Tibial nerve (tissue), 3 donors: ENCODE results near the gene AMER1.

Experiments
- POLR2A ChIP-seq, 2 donors: fragments of 450-650 bp; IDR thresholded peaks; one replicate each; pipeline ENCODE4 v1.6.1; 2017; ENCODE audit warnings: antibody characterized with exemption in 2 of 2, mild to moderate bottlenecking in 2 of 2, moderate library complexity in 2 of 2
- TF ChIP-seq, protein P1 (sequence below), 5 experiments: fragments of 200-600 bp in 3 of 5; fragments of 450-650 bp in 2 of 5; sonication (generic) in 3 of 5; IDR thresholded peaks; one replicate each; pipeline ENCODE4 v1.5.1; 2016 to 2019; ENCODE audit warnings: antibody characterized with exemption in 5 of 5, mild to moderate bottlenecking in 3 of 5, moderate library complexity in 2 of 5

DNA sequence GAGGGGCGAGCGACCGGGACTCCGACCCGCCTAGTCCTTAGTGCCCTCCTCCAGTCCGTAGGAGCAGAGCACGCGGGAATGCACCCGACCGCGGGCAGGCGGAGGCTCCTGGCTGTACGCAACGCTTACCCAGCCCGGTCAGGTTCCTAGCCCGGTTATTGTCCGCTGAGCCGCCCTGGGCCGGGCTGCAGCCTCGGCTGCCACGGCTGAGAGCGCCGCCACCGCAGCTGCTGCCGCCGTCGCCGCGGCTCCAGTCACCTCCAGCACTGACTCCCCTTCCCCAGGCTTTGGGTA lies at the start of gene AMER1:
- TF ChIP-seq, protein P1, sequence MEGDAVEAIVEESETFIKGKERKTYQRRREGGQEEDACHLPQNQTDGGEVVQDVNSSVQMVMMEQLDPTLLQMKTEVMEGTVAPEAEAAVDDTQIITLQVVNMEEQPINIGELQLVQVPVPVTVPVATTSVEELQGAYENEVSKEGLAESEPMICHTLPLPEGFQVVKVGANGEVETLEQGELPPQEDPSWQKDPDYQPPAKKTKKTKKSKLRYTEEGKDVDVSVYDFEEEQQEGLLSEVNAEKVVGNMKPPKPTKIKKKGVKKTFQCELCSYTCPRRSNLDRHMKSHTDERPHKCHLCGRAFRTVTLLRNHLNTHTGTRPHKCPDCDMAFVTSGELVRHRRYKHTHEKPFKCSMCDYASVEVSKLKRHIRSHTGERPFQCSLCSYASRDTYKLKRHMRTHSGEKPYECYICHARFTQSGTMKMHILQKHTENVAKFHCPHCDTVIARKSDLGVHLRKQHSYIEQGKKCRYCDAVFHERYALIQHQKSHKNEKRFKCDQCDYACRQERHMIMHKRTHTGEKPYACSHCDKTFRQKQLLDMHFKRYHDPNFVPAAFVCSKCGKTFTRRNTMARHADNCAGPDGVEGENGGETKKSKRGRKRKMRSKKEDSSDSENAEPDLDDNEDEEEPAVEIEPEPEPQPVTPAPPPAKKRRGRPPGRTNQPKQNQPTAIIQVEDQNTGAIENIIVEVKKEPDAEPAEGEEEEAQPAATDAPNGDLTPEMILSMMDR (IDR thresholded peaks at IDR 0.05): no peak
- no peak for TF ChIP-seq POLR2A (IDR thresholded peaks at IDR 0.05)
